Esophagus squamous epithelium (tissue), 5 donors: ENCODE data around the gene MYO1D. TPM values are rescaled to one million over a fixed set of nuclear protein-coding genes. Genes with fewer than 3 reads are reported as not detected.

Experiments used
- DNase-seq: peaks from one replicate; lab custom pipeline; 2025; lab: John Stamatoyannopoulos, UW
- H3K27ac ChIP-seq, 4 donors: fragments of 200-600 bp; sonication (generic); one replicate each; pipeline ENCODE4 v1.5.1; 2016 to 2019; ENCODE audit warnings: mild to moderate bottlenecking in 1 of 4
- H3K27me3 ChIP-seq, 4 donors: fragments of 200-600 bp; sonication (generic); 1 replicate in 3 of 4; 2 replicates in 1 of 4; pipeline versions ENCODE4 v1.5.1 to v1.6.0; 2017 to 2021; ENCODE audit warnings: antibody characterized with exemption in 1 of 4
- H3K36me3 ChIP-seq, 3 donors: fragments of 200-600 bp; sonication (generic); one replicate each; pipeline ENCODE4 v1.5.1; 2016 to 2019
- H3K4me1 ChIP-seq, 3 donors: fragments of 200-600 bp; sonication (generic); one replicate each; pipeline ENCODE4 v1.5.1; 2017 to 2019
- H3K4me3 ChIP-seq, 4 donors: fragments of 200-600 bp; sonication (generic); 1 replicate in 3 of 4; 2 replicates in 1 of 4; pipeline ENCODE4 v1.5.1; 2016 to 2019; ENCODE audit warnings: mild to moderate bottlenecking in 2 of 4, moderate library complexity in 1 of 4
- H3K9me3 ChIP-seq, 3 donors: fragments of 200-600 bp; sonication (generic); one replicate each; pipeline ENCODE4 v1.5.1; 2016 to 2019
- POLR2A ChIP-seq, 4 donors: fragments of 450-650 bp; IDR thresholded peaks; one replicate each; pipeline ENCODE4 v1.6.1; 2017; ENCODE audit warnings: antibody characterized with exemption in 4 of 4, mild to moderate bottlenecking in 4 of 4, moderate library complexity in 3 of 4
- WGBS, 2 donors: methylation state at CpG; one replicate each; pipeline ENCODE4 v1.1.5; 2018; 5-methylcytosine and 5-hydroxymethylcytosine counted together
- intact Hi-C: fragments of 100-400 bp; cut with DNase I; formaldehyde crosslinking; loops from one replicate; pipeline ENCODE4 v1.15.0; 2022
- total RNA-seq, 4 donors: library from RNA; depleted of rRNA; stranded (reverse); fragments of >200 nt; gene quantifications; one replicate each; pipeline ENCODE4 v1.1.0, GENCODE V29; 2016
- TF ChIP-seq, protein P1 (sequence below), 6 experiments: fragments of 450-650 bp in 4 of 6; fragments of 200-600 bp in 2 of 6; sonication (generic) in 2 of 6; IDR thresholded peaks; one replicate each; pipeline ENCODE4 v1.5.1; 2016 to 2019; ENCODE audit warnings: antibody characterized with exemption in 6 of 6, mild to moderate bottlenecking in 4 of 6, moderate library complexity in 4 of 6
- donor health status: DM: yes; HTN: yes; CAD: no.

The MYO1D gene
- total RNA-seq, 4 donors from 2014 or later: 58.8 to 86.8 (median 64.3) TPM

GRCh38 chr17:32869345-32870026 lies 7.4 kb downstream of the MYO1D start:
- no peak for DNase-seq
- H3K27me3 ChIP-seq: no peaks in the 10 kb centered on the region
- peaks cover 0 to 48% (median 6%) of the 10 kb centered on the region in 3 donors for H3K4me1 ChIP-seq
- TF ChIP-seq, protein P1, sequence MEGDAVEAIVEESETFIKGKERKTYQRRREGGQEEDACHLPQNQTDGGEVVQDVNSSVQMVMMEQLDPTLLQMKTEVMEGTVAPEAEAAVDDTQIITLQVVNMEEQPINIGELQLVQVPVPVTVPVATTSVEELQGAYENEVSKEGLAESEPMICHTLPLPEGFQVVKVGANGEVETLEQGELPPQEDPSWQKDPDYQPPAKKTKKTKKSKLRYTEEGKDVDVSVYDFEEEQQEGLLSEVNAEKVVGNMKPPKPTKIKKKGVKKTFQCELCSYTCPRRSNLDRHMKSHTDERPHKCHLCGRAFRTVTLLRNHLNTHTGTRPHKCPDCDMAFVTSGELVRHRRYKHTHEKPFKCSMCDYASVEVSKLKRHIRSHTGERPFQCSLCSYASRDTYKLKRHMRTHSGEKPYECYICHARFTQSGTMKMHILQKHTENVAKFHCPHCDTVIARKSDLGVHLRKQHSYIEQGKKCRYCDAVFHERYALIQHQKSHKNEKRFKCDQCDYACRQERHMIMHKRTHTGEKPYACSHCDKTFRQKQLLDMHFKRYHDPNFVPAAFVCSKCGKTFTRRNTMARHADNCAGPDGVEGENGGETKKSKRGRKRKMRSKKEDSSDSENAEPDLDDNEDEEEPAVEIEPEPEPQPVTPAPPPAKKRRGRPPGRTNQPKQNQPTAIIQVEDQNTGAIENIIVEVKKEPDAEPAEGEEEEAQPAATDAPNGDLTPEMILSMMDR (IDR thresholded peaks at IDR 0.05): no peak
- no peak for TF ChIP-seq POLR2A (IDR thresholded peaks at IDR 0.05)
- WGBS, 2 donors: 76% methylated on average over 6 of the region's 6 CpGs
- intact Hi-C loops: no loop called here
- no peaks in the 10 kb centered on the region for H3K9me3 ChIP-seq
- H3K27ac ChIP-seq: peak overlapping the region; percentile 29 to 75 (median 57)
- no peak overlapping the region for H3K4me3 ChIP-seq
- H3K36me3 ChIP-seq: no peaks in the 10 kb centered on the region

DNA sequence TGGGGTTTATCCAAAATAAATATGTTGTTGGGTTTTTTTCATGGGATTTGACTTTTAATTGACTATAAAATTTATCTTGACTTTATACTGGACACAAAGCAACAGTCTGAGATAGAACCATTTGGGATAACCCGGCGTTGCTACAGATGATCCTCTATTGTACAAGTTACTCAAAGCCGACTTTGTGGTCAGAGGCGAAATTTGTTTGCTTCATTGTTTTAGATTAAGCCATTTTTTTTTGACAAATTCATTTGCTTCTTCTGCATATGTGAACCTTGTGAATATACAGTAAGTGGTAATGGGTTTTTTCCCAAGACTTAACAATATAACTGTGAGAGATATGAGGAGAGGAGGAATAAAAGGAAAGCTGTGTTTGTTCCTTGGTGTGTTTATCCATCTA lies 11.8 kb downstream of the MYO1D start:
- intact Hi-C loops: no loop called here
- TF ChIP-seq, protein P1 (IDR thresholded peaks at IDR 0.05): no peak
- TF ChIP-seq POLR2A (IDR thresholded peaks at IDR 0.05): no peak
- H3K27me3 ChIP-seq: no peaks in the 10 kb centered on the region
- peaks cover 0 to 18% (median 6%) of the 10 kb centered on the region in 3 donors for H3K4me1 ChIP-seq
- H3K27ac ChIP-seq: no peak overlapping the region
- H3K4me3 ChIP-seq: no peak overlapping the region
- WGBS, 2 donors: 90 to 97% methylated on average over 4 of the region's 4 CpGs
- H3K36me3 ChIP-seq: no peaks in the 10 kb centered on the region
- no peak for DNase-seq
- H3K9me3 ChIP-seq: no peaks in the 10 kb centered on the region

GRCh38 chr17:32863559-32863958 lies 13.4 kb downstream of the MYO1D start:
- TF ChIP-seq POLR2A (IDR thresholded peaks at IDR 0.05): no peak
- TF ChIP-seq, protein P1 (IDR thresholded peaks at IDR 0.05): no peak
- DNase-seq: no peak
- 67 to 71% methylated on average over 1 of the region's 1 CpG for WGBS, 2 donors
- intact Hi-C loops: no loop called here
- Histone ChIP-seq H3K4me1 (peaks cover 0 to 6% (median 0%) of the 10 kb centered on the region in 3 donors), H3K9me3 (no peaks in the 10 kb centered on the region), H3K4me3 (no peak overlapping the region), H3K36me3 (no peaks in the 10 kb centered on the region), H3K27me3 (no peaks in the 10 kb centered on the region), H3K27ac (no peak overlapping the region)

- no peaks in the 10 kb centered on the region for H3K4me1 ChIP-seq
- H3K27ac ChIP-seq: no peak overlapping the region
- no peaks in the 10 kb centered on the region for H3K36me3 ChIP-seq
- 93 to 96% methylated on average over 2 of the region's 2 CpGs for WGBS, 2 donors
- DNase-seq: no peak
- H3K27me3 ChIP-seq: no peaks in the 10 kb centered on the region
- no peaks in the 10 kb centered on the region for H3K9me3 ChIP-seq
- TF ChIP-seq, protein P1 (IDR thresholded peaks at IDR 0.05): no peak
- no peak for TF ChIP-seq POLR2A (IDR thresholded peaks at IDR 0.05)
- no peak overlapping the region for H3K4me3 ChIP-seq
- intact Hi-C loops: no loop called here
Measured at GRCh38 chr17:32862940-32863339, 14.0 kb downstream of the MYO1D start.

- WGBS, 2 donors: 92 to 95% methylated on average over 4 of the region's 4 CpGs
- TF ChIP-seq POLR2A (IDR thresholded peaks at IDR 0.05): no peak
- TF ChIP-seq, protein P1 (IDR thresholded peaks at IDR 0.05): no peak
Measured at GRCh38 chr17:32861981-32862380, 14.9 kb downstream of the MYO1D start.

More at GRCh38 chr17:32861981-32862380, 14.9 kb downstream of the MYO1D start:
- no peaks in the 10 kb centered on the region for H3K27me3 ChIP-seq
- no peaks in the 10 kb centered on the region for H3K9me3 ChIP-seq
- DNase-seq: no peak
- no peaks in the 10 kb centered on the region for H3K36me3 ChIP-seq
- no peak overlapping the region for H3K4me3 ChIP-seq
- H3K4me1 ChIP-seq: no peaks in the 10 kb centered on the region
- no peak overlapping the region for H3K27ac ChIP-seq
- intact Hi-C loops: no loop called here
